ENCODE measurements around the gene SLC25A26.
"Not testable (repeated sequence)": the region's sequence is repeated elsewhere in the genome, so short reads cannot be mapped to it uniquely, and the experiment has no call there.

The SLC25A26 gene

DNA sequence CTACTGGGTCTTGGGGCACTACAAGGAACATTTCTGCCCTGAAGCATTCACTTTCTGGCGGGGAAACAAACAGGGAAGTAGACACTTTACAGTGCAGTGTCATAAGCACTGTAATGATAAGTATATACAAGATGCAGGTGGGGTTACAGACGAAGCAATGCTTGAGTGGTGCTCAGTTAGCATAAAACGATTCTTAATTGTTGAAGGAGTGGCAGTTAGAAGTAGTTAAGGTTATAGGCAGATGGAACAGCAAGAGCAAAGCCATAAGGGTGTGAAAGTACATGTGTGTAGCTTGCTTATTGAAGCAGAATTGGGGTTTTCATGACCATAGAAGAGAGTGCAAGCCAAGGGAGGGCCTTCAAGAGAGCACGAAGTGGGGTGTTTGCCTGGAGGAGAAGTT lies 46.2 kb downstream of the SLC25A26 start:
- no peak overlapping the region for H3K27ac ChIP-seq
- no peak for DNase-seq (ENCODE audit: low read depth, low spot score)

DNA sequence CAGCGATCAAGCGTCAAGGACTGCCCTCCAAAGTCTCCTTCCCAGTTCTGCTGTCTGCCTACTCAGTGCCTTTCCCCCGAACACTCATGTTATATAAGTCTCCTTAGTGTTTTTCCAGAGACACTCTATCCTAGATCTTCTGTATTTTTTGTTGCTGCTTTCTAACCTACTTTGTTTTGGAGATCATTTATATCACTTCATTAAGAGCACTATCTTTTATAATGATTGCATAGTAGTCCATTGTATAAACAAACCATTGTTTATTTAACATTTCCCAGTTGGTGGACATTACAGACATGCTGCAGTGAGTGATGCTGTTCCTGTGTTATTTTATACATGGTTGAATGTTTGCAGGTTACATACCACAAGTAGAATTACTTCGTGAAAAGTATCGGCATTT lies 47.1 kb downstream of the SLC25A26 start:
- DNase-seq (ENCODE audit: low read depth, low spot score), result no peak
- H3K27ac ChIP-seq, result no peak overlapping the region

DNA sequence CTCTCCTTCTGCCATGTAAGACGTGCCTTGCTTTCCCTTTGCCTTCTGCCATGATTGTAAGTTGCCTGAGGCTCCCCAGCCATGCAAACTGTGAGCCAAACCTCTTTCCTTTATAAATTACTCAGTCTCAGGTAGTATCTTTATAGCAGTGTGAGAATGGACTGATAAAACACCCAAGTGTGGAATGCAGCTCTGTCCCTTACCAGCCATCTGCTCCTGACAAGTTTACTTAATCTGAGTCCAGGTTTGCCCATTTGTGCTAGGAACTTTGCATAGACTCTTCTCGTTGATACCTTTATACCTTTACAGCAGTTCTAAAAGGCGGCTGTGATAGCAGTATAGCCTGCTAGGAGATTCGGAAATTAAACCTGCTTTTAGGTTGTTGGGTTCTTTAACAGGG lies 48.1 kb downstream of the SLC25A26 start:
- DNase-seq (ENCODE audit: low read depth, low spot score), result no peak

DNA sequence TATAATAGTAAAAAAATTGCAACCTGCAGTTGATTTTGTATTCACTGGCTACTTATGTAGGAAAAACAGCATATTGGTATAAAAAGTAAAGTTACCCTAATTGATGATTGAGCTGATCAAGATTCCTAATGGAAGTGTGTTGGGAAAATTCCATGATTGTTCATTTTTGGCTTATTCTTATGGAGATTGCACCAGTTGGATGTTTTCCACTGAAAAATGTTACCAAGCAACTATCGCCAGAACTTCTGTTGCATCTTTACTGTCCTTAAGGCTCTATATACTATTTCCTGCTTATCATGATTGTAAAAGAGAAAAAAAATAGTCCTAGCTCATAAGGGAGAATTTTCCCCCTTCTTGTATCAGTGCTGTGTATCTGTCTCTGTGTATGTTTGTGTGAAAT lies 48.6 kb downstream of the SLC25A26 start:
- no peak overlapping the region for H3K27ac ChIP-seq
- DNase-seq (ENCODE audit: low read depth, low spot score), result no peak

More for the DNA sequence above, 48.1 kb downstream of the SLC25A26 start:
- no peak overlapping the region for H3K27ac ChIP-seq

DNA sequence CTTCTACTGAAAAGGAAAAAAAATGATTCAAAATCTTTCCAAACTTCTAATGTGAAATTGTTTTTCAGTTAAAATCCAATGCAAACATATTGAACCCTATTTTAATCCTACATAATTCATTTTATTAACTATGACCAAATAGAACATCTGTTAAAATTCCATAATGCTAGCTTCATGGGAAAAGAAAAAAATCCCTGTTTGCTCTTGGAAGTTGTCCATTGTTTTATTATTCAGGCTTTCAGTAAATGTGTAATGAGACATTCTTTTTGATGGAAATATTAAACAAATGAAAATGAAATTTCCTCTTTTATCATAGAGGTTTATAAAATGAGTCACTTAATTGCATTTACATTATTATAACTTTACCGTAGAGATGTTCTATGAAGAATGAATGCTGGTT lies 49.5 kb downstream of the SLC25A26 start:
- no peak overlapping the region for H3K27ac ChIP-seq
- DNase-seq (ENCODE audit: low read depth, low spot score), result no peak

DNA sequence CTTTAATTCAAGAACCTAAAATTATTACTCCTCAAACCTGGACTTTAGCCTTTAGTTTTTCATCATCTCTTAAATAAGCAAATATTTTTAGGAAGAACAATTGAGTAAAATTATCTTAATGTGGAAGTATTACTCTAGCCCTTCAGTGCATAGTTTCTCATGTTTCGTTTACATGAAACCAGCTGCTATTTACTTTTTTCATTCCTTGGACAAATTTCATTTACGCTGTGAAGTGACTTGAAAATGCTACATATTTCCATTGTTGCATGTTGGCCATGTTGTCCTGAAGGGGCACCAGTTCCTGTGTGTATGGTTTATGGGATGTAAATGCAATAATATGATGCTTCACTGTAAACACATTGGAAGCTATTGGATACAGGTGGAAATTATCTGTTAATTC lies 49.9 kb downstream of the SLC25A26 start:
- H3K27ac ChIP-seq, result no peak overlapping the region
- no peak for DNase-seq (ENCODE audit: low read depth, low spot score)

DNA sequence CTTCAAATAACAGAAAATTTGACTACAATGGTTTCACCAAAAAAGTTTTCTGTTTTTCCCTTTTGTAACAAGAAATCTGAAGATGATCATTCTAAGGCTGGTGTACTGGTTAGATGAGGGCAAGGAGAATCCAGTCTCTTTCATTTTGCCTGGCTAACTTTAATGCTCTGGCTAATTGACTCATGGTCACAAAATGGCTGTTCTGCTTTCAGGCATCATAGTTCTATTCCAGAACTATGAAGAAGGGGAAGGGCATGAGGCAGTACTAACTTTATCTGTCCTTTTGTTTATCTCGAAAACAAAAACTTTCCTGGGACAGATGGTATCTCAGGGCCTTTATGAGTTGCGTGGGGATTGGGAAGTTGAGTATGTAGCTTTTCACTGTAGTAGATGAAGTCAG lies 50.4 kb downstream of the SLC25A26 start:
- no peak overlapping the region for H3K27ac ChIP-seq
- DNase-seq (ENCODE audit: low read depth, low spot score), result no peak

DNA sequence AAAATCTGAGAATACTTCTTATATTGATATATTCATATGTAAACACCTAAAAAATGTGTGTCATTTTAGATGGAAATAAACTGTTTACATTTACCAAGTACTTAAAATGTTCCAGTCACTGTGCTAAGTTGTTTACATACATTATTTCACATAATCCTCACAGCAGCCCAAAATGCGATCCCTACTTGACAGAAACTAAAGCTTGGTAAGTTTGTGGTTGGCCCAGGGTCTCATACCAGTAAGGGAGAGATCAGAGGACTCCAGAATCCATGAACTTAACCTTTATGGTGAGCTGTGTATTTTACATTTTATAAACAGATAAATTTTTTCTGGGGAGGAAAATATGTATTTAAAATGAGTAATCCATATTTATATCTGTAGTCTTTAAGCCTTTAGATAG lies 51.2 kb downstream of the SLC25A26 start:
- no peak overlapping the region for H3K27ac ChIP-seq
- DNase-seq (ENCODE audit: low read depth, low spot score), result no peak

DNA sequence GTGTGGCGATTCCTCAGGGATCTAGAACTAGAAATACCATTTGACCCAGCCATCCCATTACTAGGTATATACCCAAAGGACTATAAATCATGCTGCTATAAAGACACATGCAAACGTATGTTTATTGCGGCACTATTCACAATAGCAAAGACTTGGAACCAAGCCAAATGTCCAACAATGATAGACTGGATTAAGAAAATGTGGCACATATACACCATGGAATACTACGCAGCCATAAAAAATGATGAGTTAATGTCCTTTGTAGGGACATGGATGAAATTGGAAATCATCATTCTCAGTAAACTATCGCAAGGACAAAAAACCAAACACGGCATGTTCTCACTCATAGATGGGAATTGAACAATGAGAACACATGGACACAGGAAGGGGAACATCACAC lies 54.0 kb downstream of the SLC25A26 start:
- not testable (repeated sequence) for DNase-seq (ENCODE audit: low read depth, low spot score); H3K27ac ChIP-seq

DNA sequence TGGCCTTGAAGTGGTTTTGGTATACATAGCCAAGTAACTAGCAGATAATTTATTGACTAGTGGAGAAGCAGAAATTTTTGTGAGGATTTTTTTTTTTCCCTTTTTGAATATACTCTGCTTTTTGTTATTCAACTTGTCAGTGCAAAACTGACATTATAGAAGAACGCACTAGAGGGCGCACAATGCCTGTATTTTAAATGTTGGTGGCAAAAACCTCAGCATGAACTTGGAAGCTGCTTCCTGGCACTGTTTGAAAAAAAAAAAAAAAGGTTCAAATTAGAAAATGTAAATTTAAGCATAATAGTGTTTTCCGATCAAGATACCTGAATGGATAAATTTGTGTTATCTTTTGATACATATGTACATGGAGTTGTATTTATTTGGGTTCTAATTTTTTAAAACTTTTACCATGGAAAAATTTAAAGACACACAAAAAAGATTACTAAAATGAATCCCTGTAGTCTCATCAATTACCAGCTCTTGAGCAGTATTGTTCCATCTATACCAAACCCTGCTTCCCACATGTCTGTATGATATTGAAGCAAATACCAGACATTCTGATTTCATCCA lies 56.0 kb downstream of the SLC25A26 start:
- peak; percentile 10 for DNase-seq (ENCODE audit: low read depth, low spot score)
- H3K27ac ChIP-seq, result no peak overlapping the region

DNA sequence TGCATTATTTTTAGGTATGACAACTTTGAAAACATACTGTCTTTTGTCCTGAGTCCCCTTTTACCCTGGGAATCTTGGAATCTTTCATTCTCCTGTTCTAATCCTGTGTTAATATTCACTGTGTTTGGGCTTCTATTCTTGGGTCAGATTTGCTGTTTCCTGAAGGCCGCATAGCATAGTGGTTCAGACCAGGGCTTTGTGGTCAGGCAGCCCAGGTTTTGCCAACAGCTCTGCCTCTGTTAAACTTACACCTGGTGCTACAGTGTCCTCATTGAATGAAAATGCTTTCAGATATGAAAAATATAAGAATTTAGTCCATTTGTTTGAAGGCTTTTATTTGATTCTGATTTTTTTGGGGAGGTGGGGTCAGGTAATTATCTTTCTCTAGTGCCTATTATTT lies 58.4 kb downstream of the SLC25A26 start:
- DNase-seq (ENCODE audit: low read depth, low spot score), result no peak
- H3K27ac ChIP-seq, result no peak overlapping the region

DNA sequence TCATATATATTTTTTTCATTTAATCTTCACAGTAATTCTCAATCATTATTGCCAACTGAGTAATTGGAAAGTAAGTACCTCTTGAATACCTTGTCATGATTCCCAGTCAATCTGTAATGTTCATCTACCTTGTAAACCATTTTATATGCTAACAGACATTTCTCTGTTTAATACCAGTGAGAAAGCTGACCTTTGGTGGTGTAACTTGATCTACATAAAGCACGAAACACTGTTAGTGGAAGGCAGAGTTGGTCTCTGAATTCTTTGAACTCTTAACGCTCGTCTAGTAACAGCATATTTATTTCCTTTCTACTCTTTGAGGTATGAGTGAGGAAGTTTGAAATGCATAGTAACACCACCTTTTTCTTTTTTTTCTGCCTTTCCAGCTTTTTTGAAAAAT lies 59.5 kb downstream of the SLC25A26 start:
- no peak overlapping the region for H3K27ac ChIP-seq
- DNase-seq (ENCODE audit: low read depth, low spot score), result no peak

DNA sequence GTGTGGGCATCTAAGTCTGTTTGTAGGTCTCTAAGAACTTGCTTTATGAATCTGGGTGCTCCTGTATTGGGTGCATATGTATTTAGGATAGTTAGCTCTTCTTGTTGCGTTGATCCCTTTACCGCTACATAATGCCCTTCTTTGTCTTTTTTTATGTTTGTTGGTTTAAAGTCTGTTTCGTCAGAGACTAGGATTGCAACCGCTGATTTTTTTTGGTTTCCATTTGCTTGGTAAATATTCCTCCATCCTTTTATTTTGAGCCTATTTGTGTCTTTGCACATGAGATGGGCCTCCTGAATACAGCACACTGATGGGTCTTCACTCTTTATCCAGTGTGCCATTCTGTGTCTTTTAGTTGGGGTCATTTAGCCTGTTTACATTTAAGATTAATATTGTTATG lies 71.1 kb downstream of the SLC25A26 start:
- DNase-seq (ENCODE audit: low read depth, low spot score); H3K27ac ChIP-seq: not testable (repeated sequence)

DNA sequence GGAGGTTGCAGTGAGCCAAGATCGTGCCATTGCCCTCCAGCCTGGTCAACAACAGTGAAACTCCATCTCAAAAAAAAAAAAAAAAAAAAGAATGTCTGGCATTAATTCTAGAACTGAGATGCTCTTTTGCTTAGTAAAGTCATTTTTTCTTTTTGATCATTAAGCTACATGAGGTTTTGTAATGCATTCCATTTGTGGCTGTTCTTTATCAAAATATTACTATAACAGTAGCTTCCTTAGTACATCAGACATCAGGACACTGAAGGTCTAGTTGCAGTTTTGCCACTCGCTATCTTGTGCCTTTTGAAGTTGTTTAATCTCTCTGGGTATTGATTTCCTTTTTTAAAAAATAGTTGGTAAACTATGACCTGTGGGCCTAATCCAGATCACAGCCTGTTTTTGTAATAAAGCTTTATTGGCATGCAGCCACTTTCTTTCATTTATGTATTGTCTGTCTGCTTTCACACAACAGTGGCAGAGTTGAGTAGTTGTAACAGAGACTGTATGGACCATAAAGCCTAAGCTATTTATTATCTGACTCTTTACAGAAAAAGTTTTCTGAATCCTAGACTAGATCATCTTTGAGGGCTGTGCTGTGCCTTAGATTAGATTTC lies 76.6 kb downstream of the SLC25A26 start:
- H3K27ac ChIP-seq, result no peak overlapping the region

DNA sequence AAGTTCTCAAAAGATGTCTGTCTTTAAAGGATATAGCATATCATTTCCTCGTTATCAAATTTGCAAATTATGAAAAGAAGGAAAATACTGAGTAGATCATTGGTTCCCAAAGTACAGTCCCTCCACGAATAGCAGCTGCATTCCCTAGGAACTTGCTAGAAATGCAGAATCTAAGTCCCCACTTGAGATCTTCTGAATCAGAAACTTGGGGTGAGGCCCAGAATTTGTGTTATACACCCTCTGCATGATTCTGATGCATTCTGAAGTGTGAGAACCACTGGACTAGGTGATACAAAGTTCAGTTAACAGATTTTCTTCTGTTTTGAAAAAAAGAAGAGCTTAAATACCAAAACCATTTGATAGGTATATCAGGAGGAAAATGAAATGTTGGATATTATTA lies 77.1 kb downstream of the SLC25A26 start:
- DNase-seq (ENCODE audit: low read depth, low spot score), result no peak
- H3K27ac ChIP-seq, result no peak overlapping the region

More for the DNA sequence above, 76.6 kb downstream of the SLC25A26 start:
- no peak for DNase-seq (ENCODE audit: low read depth, low spot score)

DNA sequence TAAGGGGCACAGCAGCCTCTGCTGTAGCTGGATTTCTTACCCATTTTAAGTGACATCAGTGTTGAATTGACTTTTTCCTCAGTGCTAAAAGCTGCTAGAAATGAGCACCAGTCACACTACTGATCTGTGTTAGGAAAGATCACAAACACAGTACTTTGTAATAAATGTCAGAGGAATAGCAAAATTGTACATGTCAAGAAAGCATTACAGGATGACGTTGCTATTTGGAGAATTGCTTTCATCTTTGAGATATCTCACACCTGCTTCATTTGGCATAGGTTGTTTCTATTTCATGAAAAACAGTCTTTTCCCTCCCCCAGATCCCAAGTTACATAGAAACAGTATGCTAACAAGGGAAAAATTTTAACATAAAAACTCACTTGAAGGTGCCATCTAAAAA lies 77.8 kb downstream of the SLC25A26 start:
- no peak overlapping the region for H3K27ac ChIP-seq
- no peak for DNase-seq (ENCODE audit: low read depth, low spot score)

DNA sequence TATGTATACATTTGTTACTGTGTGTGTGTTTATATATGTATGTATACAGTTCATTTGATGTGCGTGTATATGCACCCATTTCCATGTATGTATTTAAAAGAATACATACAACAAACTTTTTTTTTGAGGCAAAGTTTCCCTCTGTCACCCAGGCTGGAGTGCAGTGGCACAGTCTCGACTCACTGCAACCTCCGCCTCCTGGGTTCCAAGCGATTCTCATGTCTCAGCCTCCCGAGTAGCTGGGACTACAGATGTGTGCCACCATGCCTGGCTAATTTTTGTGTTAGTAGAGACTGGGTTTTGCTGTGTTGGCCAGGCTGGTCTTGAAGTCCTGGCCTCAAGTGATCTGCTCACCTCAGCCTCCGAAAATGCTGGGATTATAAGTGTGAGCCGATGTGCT lies 78.3 kb downstream of the SLC25A26 start:
- not testable (repeated sequence) for DNase-seq (ENCODE audit: low read depth, low spot score); H3K27ac ChIP-seq

DNA sequence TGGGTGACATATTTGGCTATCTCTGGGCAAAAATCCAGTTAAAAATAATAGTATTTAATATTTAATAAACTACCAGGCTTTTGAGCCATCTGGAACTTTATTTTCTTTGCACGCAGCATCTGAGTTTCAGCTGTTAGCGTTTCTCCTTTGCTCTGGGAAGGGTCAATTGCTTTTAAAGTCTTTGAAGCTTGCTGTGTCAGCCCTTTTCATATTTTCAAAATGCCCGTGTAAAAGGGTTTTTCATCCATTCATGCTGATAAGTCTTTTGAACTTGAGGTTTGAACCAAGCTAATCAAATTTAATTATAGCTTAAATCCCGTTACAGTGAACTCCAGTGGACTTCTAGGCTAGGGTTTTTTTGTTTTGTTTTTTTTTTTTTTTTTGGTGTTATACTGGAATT lies 79.1 kb downstream of the SLC25A26 start:
- DNase-seq (ENCODE audit: low read depth, low spot score), result no peak
- H3K27ac ChIP-seq, result no peak overlapping the region

DNA sequence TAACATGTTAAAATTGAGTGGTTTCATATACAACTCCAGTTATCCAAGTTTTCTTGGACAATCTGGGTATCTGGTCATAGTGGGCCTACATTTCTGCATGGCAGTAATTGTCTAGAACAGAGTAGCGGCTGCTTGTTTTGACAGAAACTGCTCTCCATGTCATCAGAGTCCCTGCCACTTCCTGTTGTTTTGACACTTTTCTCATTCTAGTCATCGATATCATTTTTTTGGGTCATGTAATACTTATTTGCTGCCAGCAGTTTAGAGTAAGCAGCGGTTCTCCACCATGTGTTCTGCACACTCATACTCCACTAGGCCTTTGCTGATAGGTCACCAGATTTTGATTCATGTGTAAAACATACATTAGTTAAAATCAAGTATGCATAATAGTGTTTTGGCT lies 81.5 kb downstream of the SLC25A26 start:
- DNase-seq (ENCODE audit: low read depth, low spot score), result no peak
- H3K27ac ChIP-seq, result no peak overlapping the region

DNA sequence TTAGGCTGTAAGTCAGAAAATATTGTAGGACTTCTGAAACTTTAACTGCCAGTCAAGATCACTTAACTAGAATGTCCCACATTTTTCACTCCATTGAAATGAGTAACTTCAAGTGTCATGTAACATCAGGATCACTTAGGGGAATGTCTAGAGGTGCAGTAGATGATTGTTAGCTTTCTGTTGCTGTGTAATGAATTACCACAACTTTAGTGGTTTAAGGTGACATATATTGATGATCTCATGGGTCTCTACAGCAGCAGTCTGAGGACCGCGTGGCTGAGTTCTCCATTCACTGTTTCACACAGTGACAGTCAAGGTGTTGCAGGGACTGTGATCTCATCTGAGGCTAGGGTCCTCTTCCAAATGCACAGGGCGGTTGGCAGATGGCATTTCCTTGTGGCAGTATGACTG lies 82.7 kb downstream of the SLC25A26 start:
- DNase-seq (ENCODE audit: low read depth, low spot score), result no peak
- H3K27ac ChIP-seq, result no peak overlapping the region

DNA sequence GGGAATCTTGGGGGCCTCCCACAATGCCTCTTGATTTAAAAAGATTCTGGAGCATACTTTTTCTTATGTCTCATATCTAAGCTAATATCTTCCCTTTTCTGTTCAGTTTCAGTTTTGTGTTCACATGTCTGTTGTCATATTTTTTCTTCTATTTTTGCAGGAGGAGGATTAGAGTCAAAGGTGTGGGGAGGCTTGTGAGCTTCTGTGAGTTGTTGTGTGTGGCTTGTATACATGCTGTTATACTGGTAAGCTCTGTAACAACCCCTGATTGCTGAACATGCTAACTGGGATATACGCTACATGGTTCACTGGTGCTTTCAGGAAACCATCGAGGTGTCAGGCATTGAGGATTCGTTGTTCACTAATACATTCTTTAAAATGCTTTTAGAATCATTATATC lies 83.5 kb downstream of the SLC25A26 start:
- H3K27ac ChIP-seq, result no peak overlapping the region
- DNase-seq (ENCODE audit: low read depth, low spot score), result no peak

DNA sequence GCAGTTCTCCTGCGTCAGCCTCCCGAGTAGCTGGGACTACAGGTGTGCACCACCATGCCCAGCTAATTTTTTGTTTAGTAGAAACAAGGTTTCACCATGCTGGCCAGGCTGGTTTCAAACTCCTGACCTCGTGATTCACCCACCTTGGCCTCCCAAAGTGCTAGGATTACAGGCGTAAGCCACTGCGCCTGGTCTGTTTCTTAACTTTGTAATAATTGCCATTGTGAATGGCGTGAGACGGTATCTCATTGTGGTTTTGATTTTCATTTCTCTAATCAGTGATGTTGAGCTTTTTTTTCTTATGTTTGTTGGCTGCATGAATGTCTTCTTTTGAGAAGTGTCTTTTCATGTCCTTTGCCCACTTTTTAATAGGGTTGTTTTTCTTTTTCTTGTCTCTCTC lies 85.3 kb downstream of the SLC25A26 start:
- DNase-seq (ENCODE audit: low read depth, low spot score); H3K27ac ChIP-seq: not testable (repeated sequence)

Data from epithelial cell of prostate (primary cell).